Measurements from ENCODE around the gene ACSBG1. TPM values are rescaled to one million over a fixed set of nuclear protein-coding genes. Genes with fewer than 3 reads are reported as not detected.

Gene ACSBG1
- polyA plus RNA-seq, 1 experiment, result not detected

- DNase-seq (ENCODE audit: low read depth, low spot score), result no peak
- POLR2A ChIA-PET, result no interaction called here
- Histone ChIP-seq H3K9me3 (ENCODE audit: control insufficient read depth, insufficient read depth, low read length) (no peaks in the 10 kb centered on the region; the same call in 1 of the 2 replicates), H3K27me3 (ENCODE audit: control insufficient read depth, insufficient read depth, low read length) (peaks cover 4% of the 10 kb centered on the region), H3K27ac (ENCODE audit: low read depth, low read length) (no peak overlapping the region), H3K4me3 (ENCODE audit: low read depth, low read length) (no peak overlapping the region)
- CTCF ChIA-PET, result interaction anchor here (0.6 to 1.3 kb wide), 3 partner anchors 19 to 261 kb away, joined by 3 to 5 read pairs (median 4); no protein-coding TSS in a partner anchor
- no peak for TF ChIP-seq CTCF (IDR thresholded peaks at IDR 0.05; ENCODE audit: low read depth, low read length)
Observed at GRCh38 chr15:78261062-78261461, 26.7 kb upstream of the ACSBG1 start.

- Histone ChIP-seq H3K4me3 (ENCODE audit: low read depth, low read length) (no peak overlapping the region), H3K27me3 (ENCODE audit: control insufficient read depth, insufficient read depth, low read length) (peaks cover 4% of the 10 kb centered on the region), H3K9me3 (ENCODE audit: control insufficient read depth, insufficient read depth, low read length) (no peaks in the 10 kb centered on the region; the same call in 1 of the 2 replicates), H3K27ac (ENCODE audit: low read depth, low read length) (no peak overlapping the region)
- CTCF ChIA-PET, result interaction anchor here (0.6 to 1.3 kb wide), 4 partner anchors 18 to 301 kb away, joined by 3 to 5 read pairs (median 4); no protein-coding TSS in a partner anchor
- POLR2A ChIA-PET, result no interaction called here
- no peak for DNase-seq (ENCODE audit: low read depth, low spot score)
- TF ChIP-seq CTCF (IDR thresholded peaks at IDR 0.05; ENCODE audit: low read depth, low read length), result no peak
Observed at GRCh38 chr15:78260489-78260888, 26.1 kb upstream of the ACSBG1 start.

- no peak for TF ChIP-seq CTCF (IDR thresholded peaks at IDR 0.05; ENCODE audit: low read depth, low read length)
- no peak overlapping the region for H3K4me3 ChIP-seq (ENCODE audit: low read depth, low read length)
- ChIA-PET CTCF (no interaction called here), POLR2A (no interaction called here)
- H3K9me3 ChIP-seq (ENCODE audit: control insufficient read depth, insufficient read depth, low read length), result no peaks in the 10 kb centered on the region
- DNase-seq (ENCODE audit: low read depth, low spot score), result no peak
- H3K27ac ChIP-seq (ENCODE audit: low read depth, low read length), result no peak overlapping the region
- peaks cover 6% of the 10 kb centered on the region for H3K27me3 ChIP-seq (ENCODE audit: control insufficient read depth, insufficient read depth, low read length)
Observed at GRCh38 chr15:78259232-78259631, 24.9 kb upstream of the ACSBG1 start.

DNA sequence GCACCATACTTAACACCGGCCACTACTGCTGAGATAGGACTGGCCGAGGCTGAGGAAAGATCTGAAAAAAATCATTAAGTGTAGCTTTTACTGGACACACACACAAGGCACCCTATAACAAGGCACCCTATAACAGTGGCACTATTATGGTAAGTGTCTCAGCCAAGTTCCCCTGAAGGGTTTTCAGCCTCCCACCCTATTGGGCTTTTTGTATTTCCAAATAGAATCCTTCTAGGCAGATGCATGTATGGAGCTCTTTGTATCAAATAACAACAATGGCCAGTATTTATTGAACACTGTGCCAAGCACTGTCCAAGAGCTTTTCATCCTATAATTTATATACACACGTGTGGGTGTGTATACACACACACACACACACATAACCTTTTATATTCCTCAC, 23.3 kb upstream of the ACSBG1 start:
- ChIA-PET POLR2A (no interaction called here), CTCF (interaction anchor here (1.9 to 2.2 kb wide), 2 partner anchors 17 to 149 kb away, joined by 7 read pairs; no protein-coding TSS in a partner anchor)
- H3K4me3 ChIP-seq (ENCODE audit: low read depth, low read length), result no peak overlapping the region
- no peak for DNase-seq (ENCODE audit: low read depth, low spot score)
- H3K27me3 ChIP-seq (ENCODE audit: control insufficient read depth, insufficient read depth, low read length), result peaks cover 6% of the 10 kb centered on the region
- TF ChIP-seq CTCF (IDR thresholded peaks at IDR 0.05; ENCODE audit: low read depth, low read length), result no peak
- no peak overlapping the region for H3K27ac ChIP-seq (ENCODE audit: low read depth, low read length)
- H3K9me3 ChIP-seq (ENCODE audit: control insufficient read depth, insufficient read depth, low read length), result no peaks in the 10 kb centered on the region

- no peak for DNase-seq (ENCODE audit: low read depth, low spot score)
- Histone ChIP-seq H3K27me3 (ENCODE audit: control insufficient read depth, insufficient read depth, low read length) (peaks cover 10% of the 10 kb centered on the region), H3K9me3 (ENCODE audit: control insufficient read depth, insufficient read depth, low read length) (no peaks in the 10 kb centered on the region), H3K4me3 (ENCODE audit: low read depth, low read length) (no peak overlapping the region), H3K27ac (ENCODE audit: low read depth, low read length) (no peak overlapping the region)
- no peak for TF ChIP-seq CTCF (IDR thresholded peaks at IDR 0.05; ENCODE audit: low read depth, low read length)
- POLR2A ChIA-PET, result no interaction called here
- CTCF ChIA-PET, result no interaction called here
Observed at GRCh38 chr15:78256044-78256437, 21.7 kb upstream of the ACSBG1 start.
